HG03521 (cell line): ENCODE measurements around the gene TXNL4A.
"Not testable (repeated sequence)": the region's sequence is repeated elsewhere in the genome, so short reads cannot be mapped to it uniquely, and the experiment has no call there.

ENCODE experiments used
- ATAC-seq: cut with Tn5 transposase; IDR thresholded peaks from one replicate; pipeline ENCODE4 v1.9.1; 2021; ENCODE audit warnings: mild to moderate bottlenecking, moderate library complexity; ENCODE audit not compliant: unreplicated experiment

The TXNL4A gene

GRCh38 chr18:79964330-79965118, 23.8 kb downstream of the TXNL4A start, which contains the start of gene HSBP1L1:
Gene HSBP1L1, plus strand, starts transcription at chr18:79964643. Its CDS starts 93 bp downstream, at chr18:79964736.
- ATAC-seq = peak; percentile 61

GRCh38 chr18:79963658-79964329, 24.6 kb downstream of the TXNL4A start:
- no peak for ATAC-seq

GRCh38 chr18:79962835-79963657, 25.3 kb downstream of the TXNL4A start:
- peak; percentile 68 for ATAC-seq

DNA sequence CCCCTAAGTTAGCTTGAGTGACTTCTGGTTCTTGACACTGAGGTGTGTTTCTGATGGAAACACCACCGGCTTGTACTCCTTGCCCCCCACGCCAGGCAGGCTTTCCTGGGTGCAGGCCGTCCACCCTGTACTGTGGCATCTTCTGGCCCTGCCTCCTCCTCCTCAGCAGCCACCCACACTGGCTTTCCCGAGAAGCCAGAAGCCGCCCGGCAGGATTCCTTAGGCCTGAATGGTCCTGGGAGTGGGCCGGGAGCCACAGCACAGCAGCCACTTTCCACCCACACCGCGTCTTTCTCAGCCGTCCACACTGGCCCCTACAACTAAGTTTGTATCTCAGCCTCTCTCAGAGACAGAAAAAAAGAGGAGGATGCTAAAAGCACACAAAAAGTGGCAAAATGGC, 26.1 kb downstream of the TXNL4A start:
- no peak for ATAC-seq

- ATAC-seq = no peak
Measured at GRCh38 chr18:79961527-79962291, 26.7 kb downstream of the TXNL4A start.

DNA sequence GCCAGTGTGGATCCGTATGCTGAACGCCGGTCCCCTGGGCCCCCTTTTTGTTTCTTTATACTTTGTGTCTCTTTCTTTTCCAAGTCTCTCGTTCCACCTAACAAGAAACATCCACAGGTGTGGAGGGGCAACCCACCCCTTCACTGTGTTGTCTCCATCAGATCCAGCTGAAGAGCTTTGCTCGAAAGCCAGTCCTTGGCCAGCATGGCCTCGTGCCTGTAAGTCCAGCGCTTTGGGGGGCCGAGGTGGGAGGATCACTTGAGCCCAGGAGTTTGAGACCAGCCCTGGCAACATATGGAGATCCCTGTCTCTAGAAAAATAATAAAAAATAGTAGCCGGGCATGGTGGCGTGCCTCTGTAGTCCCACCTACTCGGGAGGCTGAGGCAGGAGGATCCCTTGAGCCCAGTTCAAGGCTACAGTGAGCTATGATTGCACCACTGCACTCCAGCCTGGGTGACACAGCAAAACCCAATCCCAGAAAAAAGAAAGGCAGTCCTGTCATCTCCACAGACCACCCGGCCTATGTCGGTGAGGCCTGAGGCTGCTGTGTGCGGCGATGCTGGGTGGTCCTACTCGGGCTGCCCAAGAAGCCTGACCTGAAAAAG, 27.3 kb downstream of the TXNL4A start:
- ATAC-seq = no peak

DNA sequence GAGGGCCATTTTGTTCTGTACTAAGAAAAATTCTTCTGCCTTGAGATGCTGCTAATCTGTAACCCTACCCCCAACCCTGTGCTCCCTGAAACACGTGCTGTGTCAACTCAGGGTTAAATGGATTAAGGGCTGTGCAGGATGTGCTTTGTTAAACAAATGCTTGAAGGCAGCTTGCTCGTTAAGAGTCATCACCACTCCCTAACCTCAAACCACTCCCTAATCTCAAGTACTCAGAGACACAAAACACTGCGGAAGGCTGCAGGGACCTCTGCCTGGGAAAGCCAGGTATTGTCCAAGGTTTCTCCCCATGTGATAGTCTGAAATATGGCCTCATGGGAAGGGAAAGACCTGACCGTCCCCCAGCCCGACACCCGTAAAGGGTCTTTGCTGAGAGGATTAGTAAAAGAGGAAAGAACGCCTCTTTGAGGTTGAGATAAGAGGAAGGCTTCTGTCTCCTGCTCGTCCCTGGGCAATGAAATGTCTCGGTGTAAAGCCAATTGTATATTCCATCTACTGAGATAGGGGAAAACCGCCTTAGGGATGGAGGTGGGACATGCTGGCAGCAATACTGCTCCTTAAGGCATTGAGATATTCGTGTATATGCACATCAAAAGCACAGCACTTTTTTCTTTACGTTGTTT, 28.1 kb downstream of the TXNL4A start:
- ATAC-seq = not testable (repeated sequence)

DNA sequence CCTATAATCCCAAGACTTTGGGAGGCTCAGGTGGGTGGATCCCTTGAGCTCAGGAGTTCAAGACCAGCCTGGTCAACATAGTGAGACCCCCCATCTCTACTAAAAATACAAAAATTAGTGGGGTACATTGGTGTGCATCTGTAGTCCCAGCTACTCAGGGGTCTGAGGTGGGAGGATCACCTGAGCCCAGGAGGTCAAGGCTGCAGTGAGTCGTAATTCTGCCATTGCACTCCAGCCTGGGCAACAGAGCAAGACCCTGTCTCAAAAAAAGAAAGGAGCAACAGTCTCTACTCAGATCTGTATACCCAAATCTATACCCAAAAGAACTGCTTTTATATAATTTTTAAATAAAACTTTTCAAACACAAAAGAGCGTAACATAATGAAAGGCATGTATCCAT, 29.4 kb downstream of the TXNL4A start:
- ATAC-seq = no peak

DNA sequence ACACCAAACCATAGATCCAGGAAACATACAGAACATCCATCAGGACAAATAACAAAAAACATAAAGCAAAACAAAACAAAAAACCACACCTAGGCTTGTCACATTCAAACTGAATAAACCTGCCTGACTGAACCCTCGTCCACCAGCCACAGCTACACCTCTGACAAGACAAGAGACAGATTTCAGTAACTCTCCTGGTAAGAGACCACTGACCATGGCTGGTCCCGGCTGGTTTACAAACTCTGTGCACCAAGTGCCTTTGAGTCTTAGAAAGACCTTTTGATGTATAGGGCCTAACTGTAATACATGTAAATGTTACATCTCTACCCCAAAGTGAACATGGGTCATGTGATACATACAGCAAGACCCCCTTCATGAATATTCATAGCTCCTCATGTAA, 32.1 kb downstream of the TXNL4A start:
- ATAC-seq = no peak

- no peak for ATAC-seq
Measured at GRCh38 chr18:79955302-79956075, 32.9 kb downstream of the TXNL4A start.

GRCh38 chr18:79954791-79955190, 33.6 kb downstream of the TXNL4A start:
- ATAC-seq = no peak

DNA sequence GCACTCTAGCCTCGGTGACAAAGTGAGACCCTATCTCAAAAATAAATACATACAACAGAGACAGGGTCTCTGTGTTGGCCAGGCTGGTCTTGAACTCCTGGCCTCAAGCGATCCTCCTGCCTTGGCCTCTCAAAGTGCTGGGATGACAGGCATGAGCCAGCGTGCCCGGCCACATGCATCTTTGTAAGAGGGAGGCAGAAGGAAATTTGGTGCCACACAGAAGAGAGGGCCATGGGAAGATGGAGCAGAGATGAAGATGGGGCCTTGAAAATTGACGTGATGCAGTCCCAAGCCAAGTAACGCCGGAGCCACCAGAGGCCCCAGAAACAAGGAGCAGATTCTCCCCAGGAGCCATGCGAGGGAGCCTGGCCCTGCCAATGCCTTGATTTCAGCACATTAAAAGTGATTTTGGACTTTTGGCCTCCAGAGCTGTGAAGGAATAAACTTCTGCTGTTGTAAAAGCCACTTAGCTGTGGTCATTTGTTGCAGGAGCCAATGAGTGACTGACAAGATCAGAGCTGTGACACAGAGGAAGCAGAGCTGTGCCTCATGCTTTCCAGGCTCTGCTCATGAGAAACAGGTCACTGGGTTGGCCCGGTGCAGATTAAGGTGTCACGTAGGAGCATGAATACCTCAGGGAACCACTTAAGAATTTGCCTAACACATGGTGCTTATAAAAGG, 34.3 kb downstream of the TXNL4A start:
- ATAC-seq = no peak

DNA sequence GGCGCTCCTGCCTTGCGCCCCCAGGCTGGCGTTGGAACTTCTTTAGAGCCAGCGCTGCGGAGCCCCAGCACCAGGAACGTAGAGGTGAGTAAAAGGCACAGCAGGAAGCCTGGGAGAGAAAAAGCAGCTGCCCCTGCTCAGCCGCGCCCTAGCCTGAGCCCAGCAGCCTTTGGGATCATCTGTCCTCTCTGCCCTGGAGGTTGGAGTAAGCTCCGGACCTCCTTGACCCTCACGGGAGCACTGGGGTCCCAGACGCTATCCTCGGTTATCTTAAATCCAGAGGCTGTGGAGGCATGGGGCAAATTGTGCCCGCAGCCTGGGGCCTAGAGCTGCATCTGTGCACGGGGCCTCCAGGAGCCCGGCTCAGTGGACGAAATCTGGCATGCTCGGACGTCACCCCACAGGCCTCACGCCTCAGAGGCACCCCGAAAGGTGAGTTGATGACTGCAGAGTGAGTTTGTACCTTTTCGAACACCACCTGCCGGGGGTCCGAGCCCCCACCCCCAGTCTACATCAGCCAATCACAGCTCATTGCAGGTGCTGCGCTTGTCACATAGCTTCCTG, 35.3 kb downstream of the TXNL4A start:
- ATAC-seq = no peak

- ATAC-seq = no peak
Measured at GRCh38 chr18:79952456-79952995, 35.8 kb downstream of the TXNL4A start.

DNA sequence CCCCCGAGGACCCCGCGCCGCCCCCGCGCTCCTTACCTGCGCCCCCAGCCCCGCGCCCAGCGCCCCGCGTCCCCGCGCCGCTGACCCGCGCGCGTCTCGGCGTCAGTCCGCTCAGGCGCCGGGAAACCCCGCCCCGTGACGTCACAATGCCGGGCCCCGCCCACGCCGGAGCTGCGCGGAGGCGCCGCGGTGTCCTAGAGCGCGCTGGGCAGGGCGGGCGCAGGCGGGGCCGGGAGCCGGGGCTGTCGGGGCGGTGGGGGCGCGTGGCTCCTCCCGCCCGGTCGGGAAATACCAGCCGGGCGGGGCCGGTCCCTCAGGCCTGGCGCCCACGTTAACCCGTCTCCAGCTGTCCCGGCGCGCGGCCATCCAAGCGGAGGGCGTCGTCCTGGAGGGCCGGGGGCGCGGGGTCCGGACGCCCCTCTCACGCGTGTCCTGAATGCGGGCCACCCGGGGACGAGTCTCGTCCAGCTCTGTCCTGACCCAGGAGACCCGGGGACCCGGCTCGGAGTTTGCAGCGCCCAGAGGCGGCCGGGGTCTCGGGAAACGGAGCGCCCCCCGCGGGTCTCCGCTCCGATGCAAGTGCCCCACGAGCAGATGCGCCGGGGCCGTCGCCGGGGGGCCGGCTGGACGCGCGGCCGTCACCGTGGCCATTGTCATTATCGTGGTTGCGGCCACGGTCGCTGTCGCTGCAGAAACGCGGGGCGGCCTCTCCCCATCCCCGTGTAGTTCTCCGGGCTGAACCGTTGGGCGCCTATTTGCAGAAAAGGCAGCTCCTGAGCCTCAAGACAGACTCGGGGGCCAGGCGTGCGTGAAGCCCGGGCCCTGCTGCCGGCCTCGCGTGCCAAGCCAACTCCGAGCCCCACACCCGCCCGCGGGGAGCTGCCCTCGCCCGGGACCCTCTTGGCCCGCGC, 36.6 kb downstream of the TXNL4A start, which contains the start of gene SLC66A2:
Gene SLC66A2 (minus strand): TSS at position 109 of the 911 bp plus-strand sequence. CDS start 727 bp downstream, outside the sequence.
- peak; percentile 86 for ATAC-seq

- ATAC-seq = peak; percentile 24
Measured at GRCh38 chr18:79950515-79951341, 37.6 kb downstream of the TXNL4A start.
